GM18526 (cell line): ENCODE results near the gene TSPAN1.

ENCODE experiments used
- POLR2A ChIP-seq: IDR thresholded peaks from 3 replicates; pipeline ENCODE4 v1.6.1; 2011; ENCODE audit not compliant: insufficient read length; ENCODE audit errors: extremely low read depth

TSPAN1 gene

GRCh38 chr1:46219551-46220520, 44.9 kb downstream of the TSPAN1 start:
- no peak for TF ChIP-seq POLR2A

- no peak for TF ChIP-seq POLR2A
Measured at GRCh38 chr1:46220808-46221207, 45.9 kb downstream of the TSPAN1 start.

GRCh38 chr1:46221749-46222148, 46.9 kb downstream of the TSPAN1 start:
- TF ChIP-seq POLR2A, result no peak

DNA sequence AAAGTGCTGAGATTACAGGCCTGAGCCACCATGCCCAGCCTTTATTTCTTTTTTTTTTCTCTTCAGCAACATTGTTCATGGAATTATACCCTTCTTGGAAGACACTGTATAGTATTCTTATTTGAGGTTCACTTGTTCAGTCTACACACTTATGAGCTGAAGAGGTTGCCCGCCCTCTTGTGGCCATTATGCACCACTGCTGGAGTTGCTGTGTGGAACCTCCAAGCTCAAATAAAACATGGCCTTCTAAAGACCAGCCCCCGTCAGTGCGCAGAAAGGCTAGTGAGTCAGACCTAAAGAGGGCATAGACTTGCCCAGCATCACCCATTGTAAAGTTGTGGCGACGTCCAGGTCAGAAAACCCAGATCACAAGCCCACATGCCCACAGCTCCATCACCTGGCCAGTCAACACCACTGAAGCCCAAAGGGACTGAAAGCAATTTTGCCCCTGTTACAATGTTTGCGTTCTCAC, 48.6 kb downstream of the TSPAN1 start:
- no peak for TF ChIP-seq POLR2A

GRCh38 chr1:46224966-46225365, 50.1 kb downstream of the TSPAN1 start:
- no peak for TF ChIP-seq POLR2A
